ENCODE results near the gene HTATSF1. TPM values are rescaled to one million over a fixed set of nuclear protein-coding genes. Genes with fewer than 3 reads are reported as not detected.

The HTATSF1 gene
- total RNA-seq, 1 donor from 2014 or later, result 31.6 TPM

- DNase-seq (ENCODE audit: low spot score), result no peak
- Mint-ChIP-seq H3K9me3 (ENCODE audit: unreplicated experiment) (no peaks in the 10 kb centered on the region), H3K36me3 (ENCODE audit: low read depth, unreplicated experiment) (no peaks in the 10 kb centered on the region), H3K4me1 (ENCODE audit: unreplicated experiment) (peaks cover 12% of the 10 kb centered on the region), H3K27ac (ENCODE audit: unreplicated experiment) (no peak overlapping the region), H3K4me3 (ENCODE audit: unreplicated experiment) (no peak overlapping the region), H3K27me3 (ENCODE audit: unreplicated experiment) (peaks cover 3% of the 10 kb centered on the region)
- TF ChIP-seq, protein P1, sequence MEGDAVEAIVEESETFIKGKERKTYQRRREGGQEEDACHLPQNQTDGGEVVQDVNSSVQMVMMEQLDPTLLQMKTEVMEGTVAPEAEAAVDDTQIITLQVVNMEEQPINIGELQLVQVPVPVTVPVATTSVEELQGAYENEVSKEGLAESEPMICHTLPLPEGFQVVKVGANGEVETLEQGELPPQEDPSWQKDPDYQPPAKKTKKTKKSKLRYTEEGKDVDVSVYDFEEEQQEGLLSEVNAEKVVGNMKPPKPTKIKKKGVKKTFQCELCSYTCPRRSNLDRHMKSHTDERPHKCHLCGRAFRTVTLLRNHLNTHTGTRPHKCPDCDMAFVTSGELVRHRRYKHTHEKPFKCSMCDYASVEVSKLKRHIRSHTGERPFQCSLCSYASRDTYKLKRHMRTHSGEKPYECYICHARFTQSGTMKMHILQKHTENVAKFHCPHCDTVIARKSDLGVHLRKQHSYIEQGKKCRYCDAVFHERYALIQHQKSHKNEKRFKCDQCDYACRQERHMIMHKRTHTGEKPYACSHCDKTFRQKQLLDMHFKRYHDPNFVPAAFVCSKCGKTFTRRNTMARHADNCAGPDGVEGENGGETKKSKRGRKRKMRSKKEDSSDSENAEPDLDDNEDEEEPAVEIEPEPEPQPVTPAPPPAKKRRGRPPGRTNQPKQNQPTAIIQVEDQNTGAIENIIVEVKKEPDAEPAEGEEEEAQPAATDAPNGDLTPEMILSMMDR (IDR thresholded peaks at IDR 0.05; ENCODE audit: unreplicated experiment), result no peak
Measured at GRCh38 chrX:136468391-136469103, 28.8 kb upstream of the HTATSF1 start.

- DNase-seq (ENCODE audit: low spot score), result no peak
- no peak overlapping the region for H3K4me3 Mint-ChIP-seq (ENCODE audit: unreplicated experiment)
- H3K27ac Mint-ChIP-seq (ENCODE audit: unreplicated experiment), result no peak overlapping the region
- peaks cover 7% of the 10 kb centered on the region for H3K4me1 Mint-ChIP-seq (ENCODE audit: unreplicated experiment)
- no peaks in the 10 kb centered on the region for H3K9me3 Mint-ChIP-seq (ENCODE audit: unreplicated experiment)
- TF ChIP-seq, protein P1 (IDR thresholded peaks at IDR 0.05; ENCODE audit: unreplicated experiment), result no peak
- no peaks in the 10 kb centered on the region for H3K36me3 Mint-ChIP-seq (ENCODE audit: low read depth, unreplicated experiment)
- peaks cover 3% of the 10 kb centered on the region for H3K27me3 Mint-ChIP-seq (ENCODE audit: unreplicated experiment)
Measured at GRCh38 chrX:136473663-136474062, 23.7 kb upstream of the HTATSF1 start.

DNA sequence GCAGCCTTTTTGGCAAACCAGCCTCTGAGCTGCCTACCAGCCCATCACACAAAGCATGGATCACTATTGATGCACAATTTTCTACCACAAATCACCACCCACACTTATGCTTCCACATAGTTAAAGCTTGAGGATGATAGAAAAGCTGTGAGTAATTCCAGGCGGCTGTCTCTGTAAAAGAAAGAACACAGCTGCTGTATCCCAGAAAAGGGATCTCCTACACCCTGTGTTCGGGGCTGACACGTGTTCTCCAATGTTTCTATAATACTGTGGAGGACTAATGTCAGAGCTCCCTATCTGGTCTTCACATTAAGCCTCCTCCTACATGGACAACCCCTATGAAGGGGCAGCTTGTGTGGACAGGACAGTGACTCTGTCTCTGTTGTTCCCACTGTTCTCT lies 22.2 kb upstream of the HTATSF1 start:
- Mint-ChIP-seq H3K27me3 (ENCODE audit: unreplicated experiment) (peaks cover 3% of the 10 kb centered on the region), H3K36me3 (ENCODE audit: low read depth, unreplicated experiment) (no peaks in the 10 kb centered on the region), H3K9me3 (ENCODE audit: unreplicated experiment) (no peaks in the 10 kb centered on the region), H3K4me1 (ENCODE audit: unreplicated experiment) (no peaks in the 10 kb centered on the region), H3K4me3 (ENCODE audit: unreplicated experiment) (no peak overlapping the region), H3K27ac (ENCODE audit: unreplicated experiment) (no peak overlapping the region)
- TF ChIP-seq, protein P1 (IDR thresholded peaks at IDR 0.05; ENCODE audit: unreplicated experiment), result no peak
- DNase-seq (ENCODE audit: low spot score), result no peak

- no peak overlapping the region for H3K27ac Mint-ChIP-seq (ENCODE audit: unreplicated experiment)
- TF ChIP-seq, protein P1 (IDR thresholded peaks at IDR 0.05; ENCODE audit: unreplicated experiment), result no peak
- no peak overlapping the region for H3K4me3 Mint-ChIP-seq (ENCODE audit: unreplicated experiment)
- DNase-seq (ENCODE audit: low spot score), result no peak
- peaks cover 3% of the 10 kb centered on the region for H3K27me3 Mint-ChIP-seq (ENCODE audit: unreplicated experiment)
- H3K4me1 Mint-ChIP-seq (ENCODE audit: unreplicated experiment), result no peaks in the 10 kb centered on the region
- H3K9me3 Mint-ChIP-seq (ENCODE audit: unreplicated experiment), result no peaks in the 10 kb centered on the region
- no peaks in the 10 kb centered on the region for H3K36me3 Mint-ChIP-seq (ENCODE audit: low read depth, unreplicated experiment)
Measured at GRCh38 chrX:136476501-136476900, 20.9 kb upstream of the HTATSF1 start.

- no peak for DNase-seq (ENCODE audit: low spot score)
- no peaks in the 10 kb centered on the region for H3K9me3 Mint-ChIP-seq (ENCODE audit: unreplicated experiment)
- H3K4me3 Mint-ChIP-seq (ENCODE audit: unreplicated experiment), result no peak overlapping the region
- H3K27me3 Mint-ChIP-seq (ENCODE audit: unreplicated experiment), result peaks cover 2% of the 10 kb centered on the region
- H3K4me1 Mint-ChIP-seq (ENCODE audit: unreplicated experiment), result no peaks in the 10 kb centered on the region
- TF ChIP-seq, protein P1 (IDR thresholded peaks at IDR 0.05; ENCODE audit: unreplicated experiment), result no peak
- no peaks in the 10 kb centered on the region for H3K36me3 Mint-ChIP-seq (ENCODE audit: low read depth, unreplicated experiment)
- H3K27ac Mint-ChIP-seq (ENCODE audit: unreplicated experiment), result no peak overlapping the region
Measured at GRCh38 chrX:136477026-136477425, 20.4 kb upstream of the HTATSF1 start.

All from endothelial cell (in vitro differentiated cells).